A673 (cell line): ENCODE data around the gene CRB2.

Source experiments
- EZH2 ChIP-seq: fragments of 200-600 bp; sonication (generic); IDR thresholded peaks from 2 replicates; pipeline ENCODE4 v1.6.1; 2017; ENCODE audit warnings: borderline replicate concordance, low read depth, mild to moderate bottlenecking, mixed read lengths, antibody characterized with exemption, low read length; ENCODE audit not compliant: poor library complexity, severe bottlenecking
- TF ChIP-seq, protein P1 (sequence below): fragments of 300-800, 200-600 bp; sonication (generic); conservative IDR thresholded peaks from 2 replicates; pipeline ENCODE4 v1.5.1; 2017; ENCODE audit warnings: low read depth, mild to moderate bottlenecking, antibody characterized with exemption, low read length, moderate library complexity, mixed read lengths

DNA sequence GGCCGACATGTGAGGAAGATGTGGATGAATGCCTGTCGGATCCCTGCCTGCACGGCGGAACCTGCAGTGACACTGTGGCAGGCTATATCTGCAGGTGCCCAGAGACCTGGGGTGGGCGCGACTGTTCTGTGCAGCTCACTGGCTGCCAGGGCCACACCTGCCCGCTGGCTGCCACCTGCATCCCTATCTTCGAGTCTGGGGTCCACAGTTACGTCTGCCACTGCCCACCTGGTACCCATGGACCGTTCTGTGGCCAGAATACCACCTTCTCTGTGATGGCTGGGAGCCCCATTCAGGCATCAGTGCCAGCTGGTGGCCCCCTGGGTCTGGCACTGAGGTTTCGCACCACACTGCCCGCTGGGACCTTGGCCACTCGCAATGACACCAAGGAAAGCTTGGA, 14.1 kb downstream of the CRB2 start:
- TF ChIP-seq, protein P1, sequence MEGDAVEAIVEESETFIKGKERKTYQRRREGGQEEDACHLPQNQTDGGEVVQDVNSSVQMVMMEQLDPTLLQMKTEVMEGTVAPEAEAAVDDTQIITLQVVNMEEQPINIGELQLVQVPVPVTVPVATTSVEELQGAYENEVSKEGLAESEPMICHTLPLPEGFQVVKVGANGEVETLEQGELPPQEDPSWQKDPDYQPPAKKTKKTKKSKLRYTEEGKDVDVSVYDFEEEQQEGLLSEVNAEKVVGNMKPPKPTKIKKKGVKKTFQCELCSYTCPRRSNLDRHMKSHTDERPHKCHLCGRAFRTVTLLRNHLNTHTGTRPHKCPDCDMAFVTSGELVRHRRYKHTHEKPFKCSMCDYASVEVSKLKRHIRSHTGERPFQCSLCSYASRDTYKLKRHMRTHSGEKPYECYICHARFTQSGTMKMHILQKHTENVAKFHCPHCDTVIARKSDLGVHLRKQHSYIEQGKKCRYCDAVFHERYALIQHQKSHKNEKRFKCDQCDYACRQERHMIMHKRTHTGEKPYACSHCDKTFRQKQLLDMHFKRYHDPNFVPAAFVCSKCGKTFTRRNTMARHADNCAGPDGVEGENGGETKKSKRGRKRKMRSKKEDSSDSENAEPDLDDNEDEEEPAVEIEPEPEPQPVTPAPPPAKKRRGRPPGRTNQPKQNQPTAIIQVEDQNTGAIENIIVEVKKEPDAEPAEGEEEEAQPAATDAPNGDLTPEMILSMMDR = no peak
- no peak for TF ChIP-seq EZH2
